SK-N-SH treated with all-trans-retinoic acid at 6 μM for 48 hours (cell line): ENCODE measurements around the gene TSC22D4.

ENCODE experiments used
- ARNTL ChIP-seq: fragments of 450-650 bp; formaldehyde crosslinking; IDR thresholded peaks from 2 replicates; pipeline ENCODE4 v1.5.0; 2020; ENCODE audit warnings: low read depth, mild to moderate bottlenecking, moderate library complexity, borderline replicate concordance
- CSDC2 ChIP-seq: fragments of 250-450 bp; sonication (Bioruptor Pico); IDR thresholded peaks from 2 replicates; pipeline ENCODE4 v1.5.0; 2020; ENCODE audit warnings: mild to moderate bottlenecking, moderate library complexity
- GLIS3 ChIP-seq: fragments of 250-450 bp; sonication (Bioruptor Pico); IDR thresholded peaks from 2 replicates; pipeline ENCODE4 v1.5.0; 2020; ENCODE audit warnings: mild to moderate bottlenecking, moderate library complexity
- ISL1 ChIP-seq: fragments of 250-450 bp; sonication (Bioruptor Pico); IDR thresholded peaks from 2 replicates; pipeline ENCODE4 v2.1.2; 2022; ENCODE audit warnings: mild to moderate bottlenecking, moderate library complexity
- OSR1 ChIP-seq: fragments of 250-450 bp; sonication (Bioruptor Pico); IDR thresholded peaks from 2 replicates; pipeline ENCODE4 v1.8.0; 2022; ENCODE audit warnings: moderate library complexity, mild to moderate bottlenecking, inconsistent platforms
- RARB ChIP-seq: fragments of 250-450 bp; sonication (Bioruptor Pico); IDR thresholded peaks from 2 replicates; pipeline ENCODE4 v1.8.0; 2021; ENCODE audit warnings: mild to moderate bottlenecking, moderate library complexity
- ZNF8 ChIP-seq: fragments of 450-650 bp; formaldehyde crosslinking; IDR thresholded peaks from 2 replicates; pipeline ENCODE4 v1.5.0; 2020; ENCODE audit warnings: mild to moderate bottlenecking, moderate library complexity
- TF ChIP-seq, protein P1 (sequence below): fragments of 250-450 bp; sonication (Bioruptor Pico); IDR thresholded peaks from 2 replicates; pipeline ENCODE4 v1.5.1; 2021; ENCODE audit warnings: mild to moderate bottlenecking, moderate library complexity
- TF ChIP-seq, protein P2 (sequence below): fragments of 250-450 bp; sonication (Bioruptor Pico); IDR thresholded peaks from 2 replicates; pipeline ENCODE4 v1.8.0; 2021; ENCODE audit warnings: low read depth, mild to moderate bottlenecking, moderate library complexity, borderline replicate concordance
- TF ChIP-seq, protein P3 (sequence below): fragments of 250-450 bp; sonication (Bioruptor Pico); IDR thresholded peaks from 2 replicates; pipeline ENCODE4 v1.8.0; 2020; ENCODE audit warnings: mild to moderate bottlenecking, moderate library complexity, borderline replicate concordance
- TF ChIP-seq, protein P4 (sequence below): fragments of 250-450 bp; sonication (Bioruptor Pico); IDR thresholded peaks from 2 replicates; pipeline ENCODE4 v1.5.1; 2020; ENCODE audit warnings: low read depth, mild to moderate bottlenecking, moderate library complexity

DNA sequence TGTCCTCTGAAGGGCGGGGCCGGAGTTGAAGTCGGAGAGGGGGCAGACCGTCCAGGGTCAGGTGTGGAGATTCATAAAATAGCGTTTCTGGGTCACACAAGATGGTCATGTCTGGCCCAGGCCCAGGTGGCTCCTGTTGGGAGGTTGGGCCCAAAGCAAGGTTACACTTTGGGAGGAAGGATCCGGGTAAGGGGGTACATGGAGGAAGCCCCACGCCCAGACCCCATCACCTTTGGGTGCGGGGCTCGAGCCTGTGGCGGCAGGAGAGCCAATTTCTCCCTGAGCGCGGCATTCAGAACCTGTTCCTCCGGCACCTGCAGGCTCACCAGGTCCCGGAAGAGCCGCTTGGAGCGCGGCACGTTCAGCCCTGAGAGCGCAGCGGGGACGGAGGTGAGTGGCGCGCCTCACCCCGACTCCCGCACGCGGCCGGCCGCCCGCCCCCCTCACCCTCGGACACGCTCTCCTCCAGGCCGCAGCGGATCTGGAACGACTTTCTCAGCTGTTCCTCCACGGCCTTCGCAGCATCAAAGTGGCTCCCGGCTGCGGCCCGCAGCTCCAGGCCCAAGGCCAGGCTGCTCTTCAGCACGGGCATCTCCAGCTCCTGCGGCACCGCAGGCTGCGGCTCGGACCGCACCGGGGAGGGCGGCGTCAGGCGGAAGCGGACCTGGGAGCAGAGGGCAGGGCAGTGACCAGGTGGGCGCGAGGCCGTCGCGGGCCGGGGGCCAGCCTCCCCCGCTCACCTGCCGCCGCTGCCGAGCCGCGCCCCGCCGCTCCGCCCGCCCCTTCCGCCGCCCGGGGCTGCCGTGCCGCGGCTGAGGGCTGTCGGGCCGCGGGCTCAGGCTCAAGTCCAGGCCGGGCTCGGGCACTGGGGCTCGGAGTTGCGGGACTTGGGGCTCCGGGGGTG is 43.4 kb downstream of the TSC22D4 start:
- TF ChIP-seq, protein P1, sequence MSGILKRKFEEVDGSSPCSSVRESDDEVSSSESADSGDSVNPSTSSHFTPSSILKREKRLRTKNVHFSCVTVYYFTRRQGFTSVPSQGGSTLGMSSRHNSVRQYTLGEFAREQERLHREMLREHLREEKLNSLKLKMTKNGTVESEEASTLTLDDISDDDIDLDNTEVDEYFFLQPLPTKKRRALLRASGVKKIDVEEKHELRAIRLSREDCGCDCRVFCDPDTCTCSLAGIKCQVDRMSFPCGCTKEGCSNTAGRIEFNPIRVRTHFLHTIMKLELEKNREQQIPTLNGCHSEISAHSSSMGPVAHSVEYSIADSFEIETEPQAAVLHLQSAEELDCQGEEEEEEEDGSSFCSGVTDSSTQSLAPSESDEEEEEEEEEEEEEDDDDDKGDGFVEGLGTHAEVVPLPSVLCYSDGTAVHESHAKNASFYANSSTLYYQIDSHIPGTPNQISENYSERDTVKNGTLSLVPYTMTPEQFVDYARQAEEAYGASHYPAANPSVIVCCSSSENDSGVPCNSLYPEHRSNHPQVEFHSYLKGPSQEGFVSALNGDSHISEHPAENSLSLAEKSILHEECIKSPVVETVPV (CRISPR knock-in tag) = no peak
- TF ChIP-seq ZNF8 (CRISPR knock-in tag) = no peak
- TF ChIP-seq, protein P2, sequence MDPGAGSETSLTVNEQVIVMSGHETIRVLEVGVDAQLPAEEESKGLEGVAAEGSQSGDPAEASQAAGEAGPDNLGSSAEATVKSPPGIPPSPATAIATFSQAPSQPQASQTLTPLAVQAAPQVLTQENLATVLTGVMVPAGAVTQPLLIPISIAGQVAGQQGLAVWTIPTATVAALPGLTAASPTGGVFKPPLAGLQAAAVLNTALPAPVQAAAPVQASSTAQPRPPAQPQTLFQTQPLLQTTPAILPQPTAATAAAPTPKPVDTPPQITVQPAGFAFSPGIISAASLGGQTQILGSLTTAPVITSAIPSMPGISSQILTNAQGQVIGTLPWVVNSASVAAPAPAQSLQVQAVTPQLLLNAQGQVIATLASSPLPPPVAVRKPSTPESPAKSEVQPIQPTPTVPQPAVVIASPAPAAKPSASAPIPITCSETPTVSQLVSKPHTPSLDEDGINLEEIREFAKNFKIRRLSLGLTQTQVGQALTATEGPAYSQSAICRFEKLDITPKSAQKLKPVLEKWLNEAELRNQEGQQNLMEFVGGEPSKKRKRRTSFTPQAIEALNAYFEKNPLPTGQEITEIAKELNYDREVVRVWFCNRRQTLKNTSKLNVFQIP (CRISPR knock-in tag) = no peak
- TF ChIP-seq, protein P3, sequence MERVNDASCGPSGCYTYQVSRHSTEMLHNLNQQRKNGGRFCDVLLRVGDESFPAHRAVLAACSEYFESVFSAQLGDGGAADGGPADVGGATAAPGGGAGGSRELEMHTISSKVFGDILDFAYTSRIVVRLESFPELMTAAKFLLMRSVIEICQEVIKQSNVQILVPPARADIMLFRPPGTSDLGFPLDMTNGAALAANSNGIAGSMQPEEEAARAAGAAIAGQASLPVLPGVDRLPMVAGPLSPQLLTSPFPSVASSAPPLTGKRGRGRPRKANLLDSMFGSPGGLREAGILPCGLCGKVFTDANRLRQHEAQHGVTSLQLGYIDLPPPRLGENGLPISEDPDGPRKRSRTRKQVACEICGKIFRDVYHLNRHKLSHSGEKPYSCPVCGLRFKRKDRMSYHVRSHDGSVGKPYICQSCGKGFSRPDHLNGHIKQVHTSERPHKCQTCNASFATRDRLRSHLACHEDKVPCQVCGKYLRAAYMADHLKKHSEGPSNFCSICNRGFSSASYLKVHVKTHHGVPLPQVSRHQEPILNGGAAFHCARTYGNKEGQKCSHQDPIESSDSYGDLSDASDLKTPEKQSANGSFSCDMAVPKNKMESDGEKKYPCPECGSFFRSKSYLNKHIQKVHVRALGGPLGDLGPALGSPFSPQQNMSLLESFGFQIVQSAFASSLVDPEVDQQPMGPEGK (CRISPR knock-in tag) = no peak
- TF ChIP-seq ISL1 (CRISPR knock-in tag) = no peak
- TF ChIP-seq, protein P4, sequence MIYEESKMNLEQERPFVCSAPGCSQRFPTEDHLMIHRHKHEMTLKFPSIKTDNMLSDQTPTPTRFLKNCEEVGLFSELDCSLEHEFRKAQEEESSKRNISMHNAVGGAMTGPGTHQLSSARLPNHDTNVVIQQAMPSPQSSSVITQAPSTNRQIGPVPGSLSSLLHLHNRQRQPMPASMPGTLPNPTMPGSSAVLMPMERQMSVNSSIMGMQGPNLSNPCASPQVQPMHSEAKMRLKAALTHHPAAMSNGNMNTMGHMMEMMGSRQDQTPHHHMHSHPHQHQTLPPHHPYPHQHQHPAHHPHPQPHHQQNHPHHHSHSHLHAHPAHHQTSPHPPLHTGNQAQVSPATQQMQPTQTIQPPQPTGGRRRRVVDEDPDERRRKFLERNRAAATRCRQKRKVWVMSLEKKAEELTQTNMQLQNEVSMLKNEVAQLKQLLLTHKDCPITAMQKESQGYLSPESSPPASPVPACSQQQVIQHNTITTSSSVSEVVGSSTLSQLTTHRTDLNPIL = no peak
- no peak; the same call in 1 of the 2 replicates for TF ChIP-seq GLIS3
- TF ChIP-seq CSDC2 (CRISPR knock-in tag) = 0 out of 2 replicates have a peak, but pooled peaks have one; percentile 31
- TF ChIP-seq ARNTL (CRISPR knock-in tag) = no peak
- TF ChIP-seq RARB (CRISPR knock-in tag) = no peak
- TF ChIP-seq OSR1 = no peak
